ENCODE data around the gene CACNB4. TPM values are rescaled to one million over a fixed set of nuclear protein-coding genes. Genes with fewer than 3 reads are reported as not detected.
"Not testable (repeated sequence)": the region's sequence is repeated elsewhere in the genome, so short reads cannot be mapped to it uniquely, and the experiment has no call there.

CACNB4 gene
- total and polyA plus RNA-seq, 4 experiments from 2014 or later: 0.47 to 0.64 TPM; not detected in 2

GRCh38 chr2:152033011-152033925 lies 65.6 kb downstream of the CACNB4 start:
- ChIA-PET POLR2A (ENCODE audit: partially characterized antibody) (no interaction called here), CTCF (ENCODE audit: partially characterized antibody) (interaction anchor here (2.0 to 6.8 kb wide), 2 partner anchors 9 to 35 kb away, joined by 4 to 47 read pairs; no protein-coding TSS in a partner anchor)
- no peaks in the 10 kb centered on the region for H3K36me3 Mint-ChIP-seq
- intact Hi-C loops (cut with micrococcal nuclease): no loop called here
- Histone ChIP-seq H3K4me3 (ENCODE audit: low read length in 2 of 2) (no peak overlapping the region), H3K36me3 (ENCODE audit: insufficient read depth, low read length) (no peaks in the 10 kb centered on the region), H3K27ac (ENCODE audit: low read depth, low read length) (no peak overlapping the region), H3K4me1 (ENCODE audit: insufficient read depth, low read length) (no peaks in the 10 kb centered on the region), H3K9me3 (ENCODE audit: control insufficient read depth in 1 of 2, low read length in 2 of 2) (no peaks in the 10 kb centered on the region), H3K27me3 (ENCODE audit: insufficient read depth, low read length) (no peaks in the 10 kb centered on the region)
- H3K4me3 Mint-ChIP-seq: no peak overlapping the region
- peaks cover 3 to 7% of the 10 kb centered on the region in 2 donors for H3K27me3 Mint-ChIP-seq
- H3K9me3 Mint-ChIP-seq: no peaks in the 10 kb centered on the region
- H3K4me1 Mint-ChIP-seq: no peaks in the 10 kb centered on the region
- H3K27ac Mint-ChIP-seq: no peak overlapping the region
- DNase-seq: no peak

- Histone ChIP-seq H3K27ac (ENCODE audit: low read depth, low read length) (no peak overlapping the region), H3K4me1 (ENCODE audit: insufficient read depth, low read length) (no peaks in the 10 kb centered on the region), H3K4me3 (ENCODE audit: low read length in 2 of 2) (no peak overlapping the region), H3K27me3 (ENCODE audit: insufficient read depth, low read length) (no peaks in the 10 kb centered on the region), H3K36me3 (ENCODE audit: insufficient read depth, low read length) (no peaks in the 10 kb centered on the region), H3K9me3 (ENCODE audit: control insufficient read depth in 1 of 2, low read length in 2 of 2) (no peaks in the 10 kb centered on the region)
- no peak for DNase-seq
- intact Hi-C loops (cut with micrococcal nuclease): no loop called here
- no peaks in the 10 kb centered on the region for H3K9me3 Mint-ChIP-seq
- ChIA-PET CTCF (ENCODE audit: partially characterized antibody) (interaction anchor here (1.3 kb wide), 1 partner anchor 9 kb away, joined by 4 read pairs; no protein-coding TSS in a partner anchor), POLR2A (ENCODE audit: partially characterized antibody) (no interaction called here)
- H3K27me3 Mint-ChIP-seq: peaks cover 3 to 7% of the 10 kb centered on the region in 2 donors
- no peaks in the 10 kb centered on the region for H3K36me3 Mint-ChIP-seq
- no peak overlapping the region for H3K4me3 Mint-ChIP-seq
- no peaks in the 10 kb centered on the region for H3K4me1 Mint-ChIP-seq
- no peak overlapping the region for H3K27ac Mint-ChIP-seq
Observed at GRCh38 chr2:152031747-152032306, 67.0 kb downstream of the CACNB4 start.

- not testable (repeated sequence) for DNase-seq, H3K27me3 Mint-ChIP-seq
Observed at GRCh38 chr2:152030596-152031328, 68.1 kb downstream of the CACNB4 start.

GRCh38 chr2:152028182-152028862 lies 70.5 kb downstream of the CACNB4 start:
- Mint-ChIP-seq H3K27me3 (peaks cover 3 to 5% of the 10 kb centered on the region in 2 donors), H3K4me3 (no peak overlapping the region), H3K36me3 (no peaks in the 10 kb centered on the region), H3K4me1 (peaks cover 6 to 10% (median 8%) of the 10 kb centered on the region in 4 donors), H3K9me3 (no peaks in the 10 kb centered on the region), H3K27ac (no peak overlapping the region)
- H3K27me3 ChIP-seq (ENCODE audit: insufficient read depth, low read length): no peaks in the 10 kb centered on the region
- POLR2A ChIA-PET (ENCODE audit: partially characterized antibody): no interaction called here
- DNase-seq: no peak
- H3K9me3 ChIP-seq (ENCODE audit: control insufficient read depth in 1 of 2, low read length in 2 of 2): no peaks in the 10 kb centered on the region
- CTCF ChIA-PET (ENCODE audit: partially characterized antibody): interaction anchor here (0.7 to 6.3 kb wide), 7 partner anchors 10 to 46 kb away, joined by 3 to 88 read pairs (median 6); no protein-coding TSS in a partner anchor
- H3K27ac ChIP-seq (ENCODE audit: low read depth, low read length): no peak overlapping the region
- intact Hi-C loops (cut with micrococcal nuclease): no loop called here
- no peaks in the 10 kb centered on the region for H3K36me3 ChIP-seq (ENCODE audit: insufficient read depth, low read length)
- H3K4me3 ChIP-seq (ENCODE audit: low read length in 2 of 2): no peak overlapping the region
- no peaks in the 10 kb centered on the region for H3K4me1 ChIP-seq (ENCODE audit: insufficient read depth, low read length)

More at GRCh38 chr2:152030596-152031328, 68.1 kb downstream of the CACNB4 start:
- H3K36me3 Mint-ChIP-seq; H3K27me3 ChIP-seq (ENCODE audit: insufficient read depth, low read length); H3K36me3 ChIP-seq (ENCODE audit: insufficient read depth, low read length); H3K4me1 Mint-ChIP-seq; H3K4me3 ChIP-seq (ENCODE audit: low read length in 2 of 2); H3K4me1 ChIP-seq (ENCODE audit: insufficient read depth, low read length); H3K9me3 ChIP-seq (ENCODE audit: control insufficient read depth in 1 of 2, low read length in 2 of 2); H3K9me3 Mint-ChIP-seq; H3K4me3 Mint-ChIP-seq; H3K27ac Mint-ChIP-seq; H3K27ac ChIP-seq (ENCODE audit: low read depth, low read length); intact Hi-C loops (cut with micrococcal nuclease); POLR2A ChIA-PET (ENCODE audit: partially characterized antibody): not testable (repeated sequence)
- CTCF ChIA-PET (ENCODE audit: partially characterized antibody): interaction anchor here (1.3 kb wide), 1 partner anchor 10 kb away, joined by 4 read pairs; no protein-coding TSS in a partner anchor

- Histone ChIP-seq H3K27ac (ENCODE audit: low read depth, low read length) (no peak overlapping the region), H3K27me3 (ENCODE audit: insufficient read depth, low read length) (no peaks in the 10 kb centered on the region), H3K4me1 (ENCODE audit: insufficient read depth, low read length) (no peaks in the 10 kb centered on the region), H3K36me3 (ENCODE audit: insufficient read depth, low read length) (no peaks in the 10 kb centered on the region), H3K9me3 (ENCODE audit: control insufficient read depth in 1 of 2, low read length in 2 of 2) (no peaks in the 10 kb centered on the region), H3K4me3 (ENCODE audit: low read length in 2 of 2) (peak overlapping the region; percentile 3 to 30)
- H3K4me1 Mint-ChIP-seq: peaks cover 6 to 10% (median 8%) of the 10 kb centered on the region in 4 donors
- no peaks in the 10 kb centered on the region for H3K36me3 Mint-ChIP-seq
- H3K27ac Mint-ChIP-seq: no peak overlapping the region
- DNase-seq: peak; percentile 68 to 75 (median 73)
- H3K9me3 Mint-ChIP-seq: no peaks in the 10 kb centered on the region
- intact Hi-C loops (cut with micrococcal nuclease): loop anchor here (2.0 kb wide), 1 partner anchor 21 kb away; no protein-coding TSS in a partner anchor
- ChIA-PET POLR2A (ENCODE audit: partially characterized antibody) (no interaction called here), CTCF (ENCODE audit: partially characterized antibody) (interaction anchor here (0.7 to 6.3 kb wide), 23 partner anchors 11 to 636 kb away, joined by 3 to 88 read pairs (median 4); no protein-coding TSS in a partner anchor)
- peak overlapping the region; percentile 83 to 96 (median 88) for H3K4me3 Mint-ChIP-seq
- peaks cover 3 to 4% of the 10 kb centered on the region in 2 donors for H3K27me3 Mint-ChIP-seq
Observed at GRCh38 chr2:152025678-152026287, 73.1 kb downstream of the CACNB4 start.

- no peaks in the 10 kb centered on the region for H3K36me3 Mint-ChIP-seq
- no peaks in the 10 kb centered on the region for H3K36me3 ChIP-seq (ENCODE audit: insufficient read depth, low read length)
- H3K27ac ChIP-seq (ENCODE audit: low read depth, low read length): no peak overlapping the region
- H3K27me3 Mint-ChIP-seq: peaks cover 1 to 8% of the 10 kb centered on the region in 2 donors
- no peaks in the 10 kb centered on the region for H3K27me3 ChIP-seq (ENCODE audit: insufficient read depth, low read length)
- H3K4me3 ChIP-seq (ENCODE audit: low read length in 2 of 2): no peak overlapping the region
- intact Hi-C loops (cut with micrococcal nuclease): loop anchor here (2.0 kb wide), 1 partner anchor 20 kb away; no protein-coding TSS in a partner anchor
- DNase-seq: no peak
- CTCF ChIA-PET (ENCODE audit: partially characterized antibody): interaction anchor here (1.1 to 6.3 kb wide), 9 partner anchors 11 to 292 kb away, joined by 3 to 88 read pairs (median 13); no protein-coding TSS in a partner anchor
- peaks cover 6 to 10% (median 8%) of the 10 kb centered on the region in 4 donors for H3K4me1 Mint-ChIP-seq
- POLR2A ChIA-PET (ENCODE audit: partially characterized antibody): no interaction called here
- no peak overlapping the region for H3K4me3 Mint-ChIP-seq
- H3K9me3 Mint-ChIP-seq: no peaks in the 10 kb centered on the region
- H3K9me3 ChIP-seq (ENCODE audit: control insufficient read depth in 1 of 2, low read length in 2 of 2): no peaks in the 10 kb centered on the region
- no peak overlapping the region for H3K27ac Mint-ChIP-seq
- no peaks in the 10 kb centered on the region for H3K4me1 ChIP-seq (ENCODE audit: insufficient read depth, low read length)
Observed at GRCh38 chr2:152024477-152024876, 74.4 kb downstream of the CACNB4 start.
